Measurements from ENCODE around the gene DENND11. TPM values are rescaled to one million over a fixed set of nuclear protein-coding genes. Genes with fewer than 3 reads are reported as not detected.
"Not testable (repeated sequence)": the region's sequence is repeated elsewhere in the genome, so short reads cannot be mapped to it uniquely, and the experiment has no call there.

DENND11 gene
- total and polyA plus RNA-seq, 8 donors = 5.1 to 24.3 (median 17.9) TPM

GRCh38 chr7:141696348-141696747, 5.6 kb downstream of the DENND11 start:
- peak in 1 of 4 donors; percentile 9 for ATAC-seq
- H3K4me1 ChIP-seq = peaks cover 24 to 36% (median 36%) of the 10 kb centered on the region in 3 donors
- intact Hi-C loops (cut with DNase I) = no loop called here
- H3K4me3 ChIP-seq = no peak overlapping the region
- FAIRE-seq = no peak
- TF ChIP-seq CTCF (IDR thresholded peaks at IDR 0.05) = no peak
- 23 to 34% methylated on average over 2 of the region's 2 CpGs for WGBS, 2 donors
- H3K27me3 ChIP-seq = no peaks in the 10 kb centered on the region
- H3K36me3 ChIP-seq = no peaks in the 10 kb centered on the region
- H3K27ac ChIP-seq = peak overlapping the region in 3 of 4 donors; percentile 13 to 54 (median 45)
- H3K9me3 ChIP-seq = no peaks in the 10 kb centered on the region
- no peak for DNase-seq

GRCh38 chr7:141695803-141696289, 6.1 kb downstream of the DENND11 start:
- WGBS, 2 donors = 16 to 23% methylated on average over 6 of the region's 6 CpGs
- Histone ChIP-seq H3K9me3 (no peaks in the 10 kb centered on the region), H3K36me3 (no peaks in the 10 kb centered on the region), H3K4me3 (no peak overlapping the region), H3K27ac (peak overlapping the region in 3 of 4 donors; percentile 13 to 54 (median 45)), H3K4me1 (peaks cover 24 to 36% (median 36%) of the 10 kb centered on the region in 3 donors), H3K27me3 (no peaks in the 10 kb centered on the region)
- DNase-seq (peak; percentile 66 to 82 (median 72)), FAIRE-seq (no peak), ATAC-seq (peak; percentile 87 to 92 (median 90))
- intact Hi-C loops (cut with DNase I) = no loop called here
- TF ChIP-seq CTCF (IDR thresholded peaks at IDR 0.05) = no peak

GRCh38 chr7:141693082-141693481, 8.9 kb downstream of the DENND11 start:
- Histone ChIP-seq H3K36me3 (no peaks in the 10 kb centered on the region), H3K4me3 (no peak overlapping the region), H3K9me3 (no peaks in the 10 kb centered on the region), H3K4me1 (peaks cover 24 to 36% (median 36%) of the 10 kb centered on the region in 3 donors), H3K27me3 (no peaks in the 10 kb centered on the region), H3K27ac (no peak overlapping the region)
- TF ChIP-seq CTCF (IDR thresholded peaks at IDR 0.05) = no peak
- FAIRE-seq (no peak), DNase-seq (no peak), ATAC-seq (no peak)
- 57 to 62% methylated on average over 3 of the region's 3 CpGs for WGBS, 2 donors
- intact Hi-C loops (cut with DNase I) = no loop called here

- no peak for TF ChIP-seq CTCF (IDR thresholded peaks at IDR 0.05)
- no peaks in the 10 kb centered on the region for H3K27me3 ChIP-seq
- ATAC-seq (no peak), FAIRE-seq (no peak), DNase-seq (no peak)
- H3K4me3 ChIP-seq = no peak overlapping the region
- no peaks in the 10 kb centered on the region for H3K9me3 ChIP-seq
- intact Hi-C loops (cut with DNase I) = no loop called here
- H3K36me3 ChIP-seq = no peaks in the 10 kb centered on the region
- no peak overlapping the region for H3K27ac ChIP-seq
- peaks cover 19 to 30% (median 28%) of the 10 kb centered on the region in 3 donors for H3K4me1 ChIP-seq
- 83 to 84% methylated on average over 4 of the region's 4 CpGs for WGBS, 2 donors
Measured at GRCh38 chr7:141691961-141692360, 10.0 kb downstream of the DENND11 start.

GRCh38 chr7:141691540-141691939, 10.4 kb downstream of the DENND11 start:
- no peak for FAIRE-seq
- 76 to 79% methylated on average over 3 of the region's 3 CpGs for WGBS, 2 donors

GRCh38 chr7:141689072-141689825, 12.7 kb downstream of the DENND11 start:
- ATAC-seq; intact Hi-C loops (cut with DNase I); FAIRE-seq; H3K4me3 ChIP-seq; DNase-seq; H3K27me3 ChIP-seq; H3K9me3 ChIP-seq; H3K27ac ChIP-seq; H3K4me1 ChIP-seq: not testable (repeated sequence)
- H3K36me3 ChIP-seq = peaks cover 0 to 20% (median 0%) of the 10 kb centered on the region in 3 donors
- 99% methylated on average over 3 of the region's 3 CpGs for WGBS, 2 donors

More at GRCh38 chr7:141691540-141691939, 10.4 kb downstream of the DENND11 start:
- Histone ChIP-seq H3K9me3 (no peaks in the 10 kb centered on the region), H3K4me3 (no peak overlapping the region), H3K27ac (no peak overlapping the region), H3K36me3 (no peaks in the 10 kb centered on the region), H3K27me3 (no peaks in the 10 kb centered on the region), H3K4me1 (peaks cover 14 to 26% (median 23%) of the 10 kb centered on the region in 3 donors)
- no peak for ATAC-seq
- no peak for TF ChIP-seq CTCF (IDR thresholded peaks at IDR 0.05)
- intact Hi-C loops (cut with DNase I) = no loop called here
- DNase-seq = no peak

All from pancreas (tissue), 10 donors.